ENCODE measurements around the gene GPAM. TPM values are rescaled to one million over a fixed set of nuclear protein-coding genes. Genes with fewer than 3 reads are reported as not detected.

GPAM gene
- total and polyA plus RNA-seq, 2 donors (not counting 1 experiment from before 2014, with no cell fraction given), result 2.6 to 8.2 TPM

- Mint-ChIP-seq H3K27me3 (no peaks in the 10 kb centered on the region), H3K4me3 (peak overlapping the region; percentile 69), H3K27ac (peak overlapping the region; percentile 81), H3K9me3 (ENCODE audit: insufficient read depth) (no peaks in the 10 kb centered on the region), H3K4me1 (peaks cover 35% of the 10 kb centered on the region)
- ChIA-PET CTCF (no interaction called here), POLR2A (no interaction called here)
- DNase-seq (no peak), ATAC-seq (ENCODE audit: low read depth) (peak; percentile 52)
- intact Hi-C loops (cut with micrococcal nuclease), result no loop called here
- TF ChIP-seq CTCF (IDR thresholded peaks at IDR 0.05), result no peak
- no peak for TF ChIP-seq EZH2 (IDR thresholded peaks at IDR 0.05; ENCODE audit: borderline replicate concordance, insufficient read depth, low read depth, low read length, poor library complexity, severe bottlenecking)
- Histone ChIP-seq H3K4me2 (replicated peaks; ENCODE audit: low read depth, low read length, poor library complexity, severe bottlenecking) (peak overlapping the region; percentile 14), H3K27me3 (replicated peaks in 1 of 4; ENCODE audit: control extremely low read depth in 1 of 4, control insufficient read depth in 3 of 4, insufficient read depth in 4 of 4, low read length in 3 of 4) (peaks cover 0 to 3% (median 0%) of the 10 kb centered on the region in 4 experiments), H2AFZ (ENCODE audit: insufficient read depth, low read depth, low read length, poor library complexity, severe bottlenecking) (peak overlapping the region; percentile 56), H3K9ac (ENCODE audit: low read length) (no peak overlapping the region), H3K4me1 (ENCODE audit: control insufficient read depth in 2 of 2, insufficient read depth in 2 of 2, low read length in 2 of 2) (peaks cover 0 to 42% of the 10 kb centered on the region in 2 donors), H3K36me3 (replicated peaks in 1 of 2; ENCODE audit: control extremely low read depth in 1 of 2, control insufficient read depth in 1 of 2, extremely low read depth in 1 of 2, insufficient read depth in 2 of 2, low read length in 1 of 2) (no peaks in the 10 kb centered on the region), H3K79me2 (ENCODE audit: control insufficient read depth, insufficient read depth, low read length) (no peaks in the 10 kb centered on the region), H3K27ac (ENCODE audit: low read length in 2 of 2) (peak overlapping the region in 1 of 2 donors; percentile 27), H4K20me1 (ENCODE audit: control insufficient read depth, insufficient read depth, low read length, poor library complexity, severe bottlenecking) (no peaks in the 10 kb centered on the region), H3K9me3 (ENCODE audit: control extremely low read depth in 1 of 3, control insufficient read depth in 2 of 3, insufficient read depth in 1 of 3, low read length in 2 of 3) (peaks cover 0 to 7% (median 0%) of the 10 kb centered on the region in 3 donors), H3K4me3 (ENCODE audit: control extremely low read depth in 1 of 5, extremely low read depth in 1 of 5, insufficient read depth in 1 of 5, low read depth in 2 of 5, low read length in 4 of 5) (no peak overlapping the region)
- WGBS (ENCODE audit: insufficient coverage), result 62% methylated on average over 7 of the region's 8 CpGs
These were observed 31.8 kb upstream of the GPAM start for GRCh38 chr10:112215342-112215774.

GRCh38 chr10:112214298-112214926, 30.8 kb upstream of the GPAM start:
- Histone ChIP-seq H3K4me1 (ENCODE audit: control insufficient read depth in 2 of 2, insufficient read depth in 2 of 2, low read length in 2 of 2) (peaks cover 0 to 42% of the 10 kb centered on the region in 2 donors), H2AFZ (ENCODE audit: insufficient read depth, low read depth, low read length, poor library complexity, severe bottlenecking) (no peak overlapping the region), H3K4me2 (replicated peaks; ENCODE audit: low read depth, low read length, poor library complexity, severe bottlenecking) (no peak overlapping the region), H3K27ac (ENCODE audit: low read length in 2 of 2) (peak overlapping the region in 1 of 2 donors; percentile 12), H3K27me3 (replicated peaks in 1 of 4; ENCODE audit: control extremely low read depth in 1 of 4, control insufficient read depth in 3 of 4, insufficient read depth in 4 of 4, low read length in 3 of 4) (peaks cover 0 to 3% (median 0%) of the 10 kb centered on the region in 4 experiments), H3K9ac (ENCODE audit: low read length) (no peak overlapping the region), H3K4me3 (ENCODE audit: control extremely low read depth in 1 of 5, extremely low read depth in 1 of 5, insufficient read depth in 1 of 5, low read depth in 2 of 5, low read length in 4 of 5) (no peak overlapping the region), H3K9me3 (ENCODE audit: control extremely low read depth in 1 of 3, control insufficient read depth in 2 of 3, insufficient read depth in 1 of 3, low read length in 2 of 3) (peaks cover 0 to 4% (median 0%) of the 10 kb centered on the region in 3 donors), H3K36me3 (replicated peaks in 1 of 2; ENCODE audit: control extremely low read depth in 1 of 2, control insufficient read depth in 1 of 2, extremely low read depth in 1 of 2, insufficient read depth in 2 of 2, low read length in 1 of 2) (no peaks in the 10 kb centered on the region), H4K20me1 (ENCODE audit: control insufficient read depth, insufficient read depth, low read length, poor library complexity, severe bottlenecking) (no peaks in the 10 kb centered on the region), H3K79me2 (ENCODE audit: control insufficient read depth, insufficient read depth, low read length) (no peaks in the 10 kb centered on the region)
- H3K27me3 Mint-ChIP-seq, result no peaks in the 10 kb centered on the region
- H3K9me3 Mint-ChIP-seq (ENCODE audit: insufficient read depth), result no peaks in the 10 kb centered on the region
- 90% methylated on average over 3 of the region's 8 CpGs for WGBS (ENCODE audit: insufficient coverage)
- H3K4me1 Mint-ChIP-seq, result peaks cover 35% of the 10 kb centered on the region
- CTCF ChIA-PET, result no interaction called here
- H3K27ac Mint-ChIP-seq, result peak overlapping the region; percentile 13
- intact Hi-C loops (cut with micrococcal nuclease), result no loop called here
- peak overlapping the region; percentile 29 for H3K4me3 Mint-ChIP-seq
- no peak for DNase-seq
- POLR2A ChIA-PET, result no interaction called here
- ATAC-seq (ENCODE audit: low read depth), result no peak
- TF ChIP-seq CTCF (IDR thresholded peaks at IDR 0.05) (no peak), EZH2 (IDR thresholded peaks at IDR 0.05; ENCODE audit: borderline replicate concordance, insufficient read depth, low read depth, low read length, poor library complexity, severe bottlenecking) (no peak)
